DOHH2 (cell line): ENCODE measurements around the gene ABI1.

Experiments used
- H3F3A ChIP-seq: fragments of 200-600 bp; sonication (generic), shearing (Covaris generic); 2 replicates; pipeline ENCODE4 v1.6.0; 2016; ENCODE audit warnings: antibody characterized with exemption, mild to moderate bottlenecking; ENCODE audit not compliant: control insufficient read depth, insufficient read depth
- H3K27ac ChIP-seq: fragments of 200-600 bp; sonication (generic); 2 replicates; pipeline ENCODE4 v1.5.1; 2014; ENCODE audit warnings: low read depth, mild to moderate bottlenecking, low read length, moderate library complexity
- H3K27me3 ChIP-seq: fragments of 200-600 bp; sonication (generic); 2 replicates; pipeline ENCODE4 v1.6.1; 2014; ENCODE audit warnings: mild to moderate bottlenecking, low read length, mixed read lengths; ENCODE audit not compliant: control insufficient read depth
- H3K36me3 ChIP-seq: fragments of 200-600 bp; sonication (generic); 2 replicates; pipeline ENCODE4 v1.6.1; 2014; ENCODE audit warnings: mild to moderate bottlenecking, low read length, moderate library complexity, mixed read lengths; ENCODE audit not compliant: control insufficient read depth
- H3K4me1 ChIP-seq: fragments of 200-600 bp; sonication (generic); 2 replicates; pipeline ENCODE4 v1.6.1; 2014; ENCODE audit warnings: mild to moderate bottlenecking, low read length, mixed read lengths; ENCODE audit not compliant: control insufficient read depth
- H3K4me2 ChIP-seq: fragments of 200-600 bp; sonication (generic); 2 replicates; pipeline ENCODE4 v1.6.0; 2014; ENCODE audit warnings: mild to moderate bottlenecking, low read length, moderate library complexity
- H3K4me3 ChIP-seq: fragments of 200-600 bp; sonication (generic); 2 replicates; pipeline ENCODE4 v1.5.1; 2014; ENCODE audit warnings: mild to moderate bottlenecking, low read length, mixed read lengths
- H3K79me2 ChIP-seq: fragments of 200-600 bp; sonication (generic); 2 replicates; pipeline ENCODE4 v1.6.1; 2014; ENCODE audit warnings: mild to moderate bottlenecking, low read length, mixed read lengths; ENCODE audit not compliant: control insufficient read depth
- H3K9me2 ChIP-seq: fragments of 200-600 bp; sonication (generic); replicated peaks from 2 replicates; pipeline ENCODE4 v1.6.1; 2014; ENCODE audit warnings: mild to moderate bottlenecking, low read length, mixed read lengths; ENCODE audit not compliant: control insufficient read depth
- H3K9me3 ChIP-seq: fragments of 200-600 bp; sonication (generic); 2 replicates; pipeline ENCODE4 v1.6.1; 2014; ENCODE audit warnings: antibody characterized with exemption, low read length, mixed read lengths; ENCODE audit not compliant: control insufficient read depth, insufficient read depth
- H4K20me1 ChIP-seq: fragments of 200-600 bp; sonication (generic); 2 replicates; pipeline ENCODE4 v1.6.0; 2014; ENCODE audit warnings: low read depth, mild to moderate bottlenecking, antibody characterized with exemption, low read length, moderate library complexity; ENCODE audit not compliant: control insufficient read depth, insufficient read depth
- CTCF ChIP-seq: fragments of 200-600 bp; sonication (generic); IDR thresholded peaks from one replicate; pipeline ENCODE4 v1.5.1; 2014; ENCODE audit warnings: antibody characterized with exemption, mild to moderate bottlenecking, low read depth, low read length; ENCODE audit not compliant: poor library complexity, severe bottlenecking
- EZH2phosphoT487 ChIP-seq: fragments of 200-600 bp; sonication (generic); IDR thresholded peaks from 2 replicates; pipeline ENCODE4 v1.6.1; 2017; ENCODE audit warnings: borderline replicate concordance, mild to moderate bottlenecking, antibody characterized with exemption, low read length, moderate library complexity, mixed read lengths

The ABI1 gene

GRCh38 chr10:26829810-26830515 lies 30.8 kb downstream of the ABI1 start:
- Histone ChIP-seq H3K9me2 (no peaks in the 10 kb centered on the region), H3K9me3 (0 out of 2 replicates have a peak, but pooled peaks cover 3% of the 10 kb centered on the region), H4K20me1 (peaks cover 6% of the 10 kb centered on the region), H3K27me3 (no peaks in the 10 kb centered on the region), H3K4me1 (peaks cover 24% of the 10 kb centered on the region), H3K4me2 (peak overlapping the region; percentile 4), H3K4me3 (no peak overlapping the region), H3F3A (peaks cover 3% of the 10 kb centered on the region; the same call in 1 of the 2 replicates), H3K36me3 (peaks cover 15% of the 10 kb centered on the region; the same call in 1 of the 2 replicates), H3K79me2 (peaks cover 100% of the 10 kb centered on the region), H3K27ac (no peak overlapping the region)
- TF ChIP-seq EZH2phosphoT487 (no peak), CTCF (no peak)

GRCh38 chr10:26824015-26824690 lies 36.6 kb downstream of the ABI1 start:
- Histone ChIP-seq H3K9me3 (no peaks in the 10 kb centered on the region), H3F3A (peaks cover 4% of the 10 kb centered on the region; the same call in 1 of the 2 replicates), H3K79me2 (peaks cover 100% of the 10 kb centered on the region), H3K4me1 (peaks cover 44% of the 10 kb centered on the region), H4K20me1 (peaks cover 15% of the 10 kb centered on the region), H3K27ac (no peak overlapping the region), H3K4me2 (no peak overlapping the region), H3K36me3 (peaks cover 42% of the 10 kb centered on the region), H3K9me2 (no peaks in the 10 kb centered on the region), H3K27me3 (no peaks in the 10 kb centered on the region), H3K4me3 (no peak overlapping the region)
- TF ChIP-seq CTCF (no peak), EZH2phosphoT487 (no peak)

GRCh38 chr10:26821699-26822570 lies 38.8 kb downstream of the ABI1 start:
- Histone ChIP-seq H3F3A (peaks cover 4% of the 10 kb centered on the region; the same call in 1 of the 2 replicates), H3K27me3 (no peaks in the 10 kb centered on the region), H3K27ac (no peak overlapping the region), H4K20me1 (peaks cover 18% of the 10 kb centered on the region), H3K79me2 (peaks cover 99% of the 10 kb centered on the region), H3K9me3 (no peaks in the 10 kb centered on the region), H3K9me2 (no peaks in the 10 kb centered on the region), H3K4me3 (no peak overlapping the region), H3K4me1 (peaks cover 53% of the 10 kb centered on the region), H3K36me3 (peaks cover 57% of the 10 kb centered on the region), H3K4me2 (no peak overlapping the region)
- TF ChIP-seq CTCF, result no peak
- no peak for TF ChIP-seq EZH2phosphoT487
